ENCODE results near the gene ATP8B4.

ATP8B4 gene

GRCh38 chr15:50064673-50065072 is 54.4 kb downstream of the ATP8B4 start:
- no peak for DNase-seq (ENCODE audit: low read depth in 3 of 3)

GRCh38 chr15:50063226-50063625 is 55.8 kb downstream of the ATP8B4 start:
- no peak for DNase-seq (ENCODE audit: low read depth in 3 of 3)

- DNase-seq (ENCODE audit: low read depth in 3 of 3) = no peak
Observed at GRCh38 chr15:50061503-50061902, 57.5 kb downstream of the ATP8B4 start.

GRCh38 chr15:50059883-50060282 is 59.1 kb downstream of the ATP8B4 start:
- no peak for DNase-seq (ENCODE audit: low read depth in 3 of 3)

GRCh38 chr15:50059203-50059772 is 59.7 kb downstream of the ATP8B4 start:
- no peak for DNase-seq (ENCODE audit: low read depth in 3 of 3)

GRCh38 chr15:50057905-50058639 is 61.0 kb downstream of the ATP8B4 start:
- no peak for DNase-seq (ENCODE audit: low read depth in 3 of 3)

- no peak for DNase-seq (ENCODE audit: low read depth in 3 of 3)
Observed at GRCh38 chr15:50057196-50057595, 61.8 kb downstream of the ATP8B4 start.

- DNase-seq (ENCODE audit: low read depth in 3 of 3) = no peak
Observed at GRCh38 chr15:50055750-50056157, 63.3 kb downstream of the ATP8B4 start.

GRCh38 chr15:50055332-50055731 is 63.7 kb downstream of the ATP8B4 start:
- no peak for DNase-seq (ENCODE audit: low read depth in 3 of 3)

GRCh38 chr15:50053055-50053856 is 65.8 kb downstream of the ATP8B4 start:
- no peak for DNase-seq (ENCODE audit: low read depth in 3 of 3)

GRCh38 chr15:50051811-50052419 is 67.1 kb downstream of the ATP8B4 start:
- peak in 1 of 3 experiments; percentile 5 for DNase-seq (ENCODE audit: low read depth in 3 of 3)

- DNase-seq (ENCODE audit: low read depth in 3 of 3) = no peak
Observed at GRCh38 chr15:50050986-50051743, 67.9 kb downstream of the ATP8B4 start.

GRCh38 chr15:50049871-50050270 is 69.2 kb downstream of the ATP8B4 start:
- no peak for DNase-seq (ENCODE audit: low read depth in 3 of 3)

GRCh38 chr15:50046867-50047266 is 72.2 kb downstream of the ATP8B4 start:
- DNase-seq (ENCODE audit: low read depth in 3 of 3) = no peak

- DNase-seq (ENCODE audit: low read depth in 3 of 3) = no peak
Observed at GRCh38 chr15:50046159-50046558, 72.9 kb downstream of the ATP8B4 start.

- DNase-seq (ENCODE audit: low read depth in 3 of 3) = no peak
Observed at GRCh38 chr15:50044904-50045303, 74.1 kb downstream of the ATP8B4 start.

- DNase-seq (ENCODE audit: low read depth in 3 of 3) = no peak
Observed at GRCh38 chr15:50044406-50044805, 74.6 kb downstream of the ATP8B4 start.

GRCh38 chr15:50042775-50043174 is 76.3 kb downstream of the ATP8B4 start:
- DNase-seq (ENCODE audit: low read depth in 3 of 3) = no peak

- no peak for DNase-seq (ENCODE audit: low read depth in 3 of 3)
Observed at GRCh38 chr15:50030456-50030855, 88.6 kb downstream of the ATP8B4 start.

- DNase-seq (ENCODE audit: low read depth in 3 of 3) = no peak
Observed at GRCh38 chr15:50028326-50028725, 90.7 kb downstream of the ATP8B4 start.

GRCh38 chr15:50024281-50024680 is 94.8 kb downstream of the ATP8B4 start:
- no peak for DNase-seq (ENCODE audit: low read depth in 3 of 3)

- DNase-seq (ENCODE audit: low read depth in 3 of 3) = no peak
Observed at GRCh38 chr15:50018491-50018890, 100.5 kb downstream of the ATP8B4 start.

Measured in stimulated activated CD4-positive, alpha-beta T cell treated with anti-CD3 and anti-CD28 coated beads, TNF-alpha, amount 100 ng/mL, for 24 hours (primary cell).